NCI-H774 (cell line): Measurements from ENCODE around the gene MLC1.
A peak's percentile ranks its signal among the peaks of the same experiment; 100 is the strongest.

Experiments
- DNase-seq: peaks from one replicate; lab custom pipeline; 2025; lab: John Stamatoyannopoulos, UW

Gene MLC1

DNA sequence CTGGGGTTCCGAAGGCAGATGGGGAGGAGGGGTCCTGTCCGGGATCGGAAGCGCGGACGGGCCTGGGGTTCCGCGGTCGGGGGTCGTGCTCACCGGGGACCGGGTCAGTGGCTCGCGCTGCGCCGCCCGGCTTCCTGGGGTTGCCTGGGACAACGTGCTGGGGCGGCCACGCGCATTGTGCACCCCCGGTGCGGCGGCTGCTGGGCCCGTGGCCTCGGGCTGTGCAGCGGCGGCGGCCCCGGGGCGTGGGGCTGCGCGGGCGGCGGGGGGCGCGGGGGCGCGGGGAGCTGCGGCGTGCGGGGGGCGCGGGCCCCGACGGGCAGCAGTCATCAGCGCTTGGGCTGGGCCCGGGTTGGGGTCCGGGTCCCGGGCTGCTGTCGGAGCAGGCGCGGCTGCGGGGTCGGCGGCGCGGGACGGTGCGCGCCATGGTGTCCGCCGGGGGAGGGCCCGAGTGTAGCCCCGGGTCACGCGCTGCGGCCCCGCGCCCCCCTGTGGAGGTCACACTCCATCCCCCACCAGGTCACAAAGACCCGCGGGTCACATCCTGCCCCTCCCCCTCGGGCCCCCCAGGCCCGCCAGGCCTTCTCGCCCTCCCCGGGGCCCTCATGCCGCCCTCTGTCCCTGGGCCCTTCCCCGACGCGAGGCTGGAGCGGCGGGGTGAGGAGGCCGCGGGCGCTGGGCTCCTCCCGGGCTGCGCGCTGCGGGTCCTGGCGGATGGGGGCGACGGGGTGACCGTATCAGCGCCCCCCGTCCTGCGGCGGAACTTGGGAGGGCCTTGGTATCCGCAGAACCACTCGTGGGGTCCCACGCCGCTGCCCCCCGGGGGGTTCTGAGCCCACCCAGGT, 26.9 kb downstream of the MLC1 start, which contains the start of gene TTLL8:
TSS of gene TTLL8 (minus strand) at position 238 of the 845 bp plus-strand sequence.
- no peak for DNase-seq

DNA sequence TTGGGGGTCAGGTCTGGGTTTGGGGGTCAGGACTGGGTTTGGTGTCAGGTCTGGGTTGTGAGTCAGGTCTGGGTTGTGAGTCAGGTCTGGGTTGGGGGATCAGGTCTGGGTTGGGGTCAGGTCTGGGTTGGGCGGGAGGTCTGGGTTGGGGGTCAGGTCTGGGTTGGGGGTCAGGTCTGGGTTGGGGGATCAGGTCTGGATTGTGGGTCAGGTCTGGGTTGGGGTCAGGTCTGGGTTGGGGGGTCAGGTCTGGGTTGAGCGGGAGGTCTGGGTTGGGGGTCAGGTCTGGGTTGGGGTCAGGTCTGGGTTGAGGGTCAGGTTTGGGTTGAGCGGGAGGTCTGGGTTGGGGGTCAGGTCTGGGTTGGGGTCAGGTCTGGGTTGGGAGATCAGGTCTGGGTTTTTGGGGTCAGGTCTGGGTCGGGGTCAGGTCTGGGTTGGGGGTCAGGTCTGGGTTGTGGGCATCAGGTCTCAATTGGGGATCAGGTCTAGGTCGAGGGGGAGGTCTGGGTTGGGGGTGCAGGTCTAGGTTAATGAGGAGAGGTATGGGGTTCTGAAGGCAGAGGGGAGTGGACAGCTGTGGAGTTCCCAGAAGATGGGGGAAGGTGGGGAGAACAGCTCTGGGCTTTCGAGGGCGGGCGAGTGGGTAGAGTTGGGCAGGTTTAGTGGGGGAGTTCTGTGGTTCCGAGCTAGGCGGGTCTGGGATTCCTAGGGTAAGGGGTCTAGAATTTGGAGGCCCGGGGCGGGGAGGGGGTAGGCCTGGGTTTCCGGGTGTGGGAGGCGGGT, 27.8 kb downstream of the MLC1 start:
- DNase-seq, result no peak

GRCh38 chr22:50056214-50056972, 28.8 kb downstream of the MLC1 start:
- DNase-seq, result no peak

DNA sequence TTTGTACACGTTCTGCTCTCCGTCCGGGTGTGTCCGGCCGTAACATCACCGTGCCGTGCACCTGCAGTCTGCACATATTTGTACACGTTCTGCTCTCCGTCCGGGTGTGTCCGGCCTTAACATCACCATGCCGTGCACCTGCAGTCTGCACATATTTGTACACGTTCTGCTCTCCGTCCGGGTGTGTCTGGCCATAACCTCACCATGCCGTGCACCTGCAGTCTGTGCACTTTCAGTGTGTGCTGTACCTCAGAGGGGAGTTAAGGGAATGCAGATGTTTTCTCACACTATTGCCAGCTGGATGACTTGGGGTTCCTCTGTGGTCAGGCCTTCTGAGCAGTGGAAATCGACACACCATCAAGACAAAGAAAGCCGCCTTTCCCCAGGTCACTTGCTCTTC, 31.4 kb downstream of the MLC1 start:
- no peak for DNase-seq

- DNase-seq, result no peak
Measured at GRCh38 chr22:50051930-50052329, 33.3 kb downstream of the MLC1 start.

GRCh38 chr22:50049299-50050195, 35.7 kb downstream of the MLC1 start:
- DNase-seq, result no peak

DNA sequence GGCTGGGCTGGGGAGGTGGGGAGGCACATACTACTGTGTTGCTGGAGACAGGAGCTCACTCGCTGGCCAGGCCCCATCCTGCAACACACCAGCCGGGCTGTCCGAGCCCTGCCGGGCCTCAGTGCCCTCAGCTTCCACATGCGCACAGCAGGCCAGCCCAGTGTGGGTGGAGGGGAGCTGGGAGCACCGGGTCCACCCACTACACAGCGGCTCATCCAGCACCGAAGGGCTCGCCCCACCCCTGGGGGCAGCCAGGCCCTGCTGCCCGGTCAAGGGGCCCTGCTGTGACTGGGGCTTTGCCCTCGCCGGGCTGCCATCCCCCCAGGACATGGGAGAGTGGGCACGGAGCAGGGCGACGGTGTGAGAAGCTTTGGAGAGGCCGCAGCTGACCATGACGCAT, 36.4 kb downstream of the MLC1 start:
- no peak for DNase-seq

DNA sequence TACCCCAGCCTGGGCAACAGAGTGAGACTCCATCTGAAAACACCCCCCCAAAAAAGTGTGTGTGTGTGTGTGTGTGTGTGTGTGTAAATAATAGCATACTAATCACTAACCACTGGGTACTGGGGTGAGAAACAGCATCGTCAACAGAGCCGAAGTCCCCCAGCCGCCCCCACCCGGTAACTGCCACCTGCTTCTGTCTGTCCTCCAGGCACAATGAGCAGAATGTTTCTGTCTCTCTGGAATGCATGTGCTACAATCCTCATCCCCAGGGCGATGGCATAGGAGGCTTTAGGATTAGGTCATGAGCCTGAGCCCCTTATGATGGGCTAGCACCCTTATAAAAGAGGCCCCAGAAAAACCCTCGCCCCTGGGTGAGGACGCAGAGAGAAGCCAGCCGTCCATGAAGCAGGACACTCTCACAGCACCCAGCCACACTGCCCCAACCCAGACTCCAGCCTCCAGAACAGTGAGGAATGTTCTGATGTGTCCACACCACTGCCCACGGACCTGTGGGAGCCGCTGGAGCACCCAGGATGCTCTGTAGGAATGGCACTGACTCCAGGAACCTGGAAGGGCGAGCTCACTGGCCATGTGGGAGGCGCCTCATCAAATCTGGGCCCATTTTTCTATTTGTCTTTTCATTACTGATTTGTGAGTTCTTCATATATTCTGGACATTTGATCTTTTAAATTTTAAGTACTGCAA, 37.0 kb downstream of the MLC1 start:
- DNase-seq, result no peak

DNA sequence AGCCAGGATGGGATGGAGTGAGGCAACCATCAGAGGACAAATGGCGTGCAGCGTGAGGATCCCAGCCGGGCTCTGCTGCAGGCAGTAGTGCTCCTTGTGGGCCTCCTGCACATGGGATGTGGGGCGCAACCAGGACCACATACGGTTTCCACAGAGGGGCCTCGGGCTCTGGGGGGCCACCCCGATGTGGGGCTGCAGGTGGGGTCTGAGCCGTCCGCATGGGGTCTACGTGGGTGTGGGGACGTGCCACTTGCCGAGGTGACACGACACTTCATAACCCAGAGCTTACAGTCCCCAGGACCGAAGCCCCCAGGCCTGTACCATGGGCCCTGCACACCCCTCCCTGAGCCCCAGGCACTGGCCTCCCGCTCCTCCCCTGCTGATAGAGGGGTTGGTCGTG, 37.9 kb downstream of the MLC1 start:
- DNase-seq, result no peak

- no peak for DNase-seq
Measured at GRCh38 chr22:50046481-50047245, 38.6 kb downstream of the MLC1 start.

- no peak for DNase-seq
Measured at GRCh38 chr22:50046019-50046415, 39.2 kb downstream of the MLC1 start.

GRCh38 chr22:50045211-50046018, 39.8 kb downstream of the MLC1 start:
- no peak for DNase-seq

DNA sequence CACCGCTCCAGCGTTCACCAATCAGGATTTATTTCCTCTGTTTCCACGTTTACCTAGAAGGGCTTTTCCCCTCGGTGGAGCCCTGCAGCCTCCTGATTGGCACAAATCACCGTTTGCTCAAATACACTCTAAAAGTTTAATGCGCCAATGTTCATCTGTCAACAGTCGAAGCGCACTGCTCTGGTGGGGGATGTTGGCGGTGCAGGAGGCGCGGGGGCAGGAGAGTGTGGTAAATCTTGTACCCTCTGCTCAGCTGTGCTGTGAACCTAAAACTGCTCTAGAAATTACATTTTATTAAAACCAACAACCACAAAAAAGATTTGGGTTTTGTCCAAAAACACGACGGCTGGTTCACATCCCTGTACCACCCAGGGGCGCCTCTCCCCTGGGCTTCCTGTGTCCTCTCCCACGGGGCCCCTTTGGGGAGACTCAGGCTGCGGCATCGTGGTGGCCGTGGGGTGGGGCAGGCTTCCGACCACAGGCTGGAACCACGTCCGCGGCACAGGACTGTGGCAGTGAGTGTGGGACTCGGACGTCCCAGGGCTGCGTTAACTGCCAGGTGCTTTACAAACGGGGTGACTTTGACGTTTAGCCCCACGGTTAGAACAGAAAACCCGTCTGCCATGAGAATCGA, 40.6 kb downstream of the MLC1 start:
- no peak for DNase-seq

DNA sequence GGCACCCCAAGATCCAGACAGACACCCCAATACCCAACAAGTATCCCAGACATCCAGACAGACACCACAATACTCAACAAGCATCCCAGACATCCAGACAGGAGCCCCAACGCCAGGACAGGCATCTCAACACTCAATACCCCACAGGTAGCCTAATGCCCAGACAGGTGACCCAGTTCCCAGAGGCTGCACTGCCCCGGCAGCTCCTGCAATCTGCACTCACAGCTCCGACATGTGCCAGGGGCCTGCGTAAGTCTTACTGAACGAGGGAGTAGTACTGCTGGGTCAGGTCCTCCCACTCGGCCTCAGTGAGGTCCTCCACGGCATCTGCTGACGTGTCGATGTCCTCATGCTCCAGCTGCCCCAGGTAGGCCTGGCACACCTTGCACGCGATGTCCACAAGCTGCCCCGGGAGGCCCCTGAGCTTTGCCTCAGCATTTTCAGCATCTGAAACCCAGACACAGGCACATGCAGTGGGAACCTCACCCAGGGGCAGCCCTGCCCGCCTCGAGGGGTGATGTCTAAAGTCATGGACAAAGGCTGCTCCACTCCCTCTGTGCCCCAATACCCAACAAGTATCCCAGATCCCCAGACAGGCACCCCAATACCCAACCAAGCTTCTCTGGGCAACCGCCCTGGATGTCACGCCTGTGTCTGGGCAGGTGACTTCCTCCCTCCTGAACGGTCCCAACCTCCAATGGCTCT, 43.7 kb downstream of the MLC1 start:
- no peak for DNase-seq

GRCh38 chr22:50040717-50041116, 44.5 kb downstream of the MLC1 start:
- peak; percentile 44 for DNase-seq

DNA sequence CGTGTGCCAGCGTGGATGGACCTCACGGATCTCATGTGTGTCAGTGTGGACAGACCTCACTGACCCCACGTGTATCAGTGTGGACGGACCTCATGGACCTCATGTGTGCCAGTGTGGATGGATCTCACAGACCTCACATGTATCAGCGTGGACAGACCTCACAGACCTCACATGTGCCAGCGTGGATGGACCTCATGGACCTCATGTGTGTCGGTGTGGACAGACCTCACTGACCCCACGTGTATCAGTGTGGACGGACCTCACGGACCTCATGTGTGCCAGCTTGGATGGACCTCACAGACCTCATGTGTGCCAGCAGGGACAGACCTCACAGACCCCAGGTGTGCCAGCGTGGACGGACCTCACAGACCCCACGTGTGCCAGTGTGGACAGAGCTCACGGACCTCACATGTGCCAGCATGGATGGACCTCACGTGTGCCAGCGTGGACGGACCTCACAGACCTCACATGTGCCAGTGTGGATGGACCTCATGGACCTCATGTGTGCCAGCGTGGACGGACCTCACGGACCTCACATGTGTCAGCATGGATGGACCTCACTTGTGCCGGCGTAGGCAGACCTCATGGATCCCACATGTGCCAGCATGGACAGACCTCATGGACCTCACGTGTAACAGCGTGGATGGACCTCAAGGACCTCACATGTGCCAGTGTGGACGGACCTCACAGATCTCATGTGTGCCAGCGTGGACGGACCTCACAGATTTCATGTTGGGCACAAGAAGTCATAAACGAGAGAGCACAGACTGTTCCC, 45.4 kb downstream of the MLC1 start:
- DNase-seq, result no peak
